Measurements from ENCODE around the gene REG1B.

Gene REG1B

DNA sequence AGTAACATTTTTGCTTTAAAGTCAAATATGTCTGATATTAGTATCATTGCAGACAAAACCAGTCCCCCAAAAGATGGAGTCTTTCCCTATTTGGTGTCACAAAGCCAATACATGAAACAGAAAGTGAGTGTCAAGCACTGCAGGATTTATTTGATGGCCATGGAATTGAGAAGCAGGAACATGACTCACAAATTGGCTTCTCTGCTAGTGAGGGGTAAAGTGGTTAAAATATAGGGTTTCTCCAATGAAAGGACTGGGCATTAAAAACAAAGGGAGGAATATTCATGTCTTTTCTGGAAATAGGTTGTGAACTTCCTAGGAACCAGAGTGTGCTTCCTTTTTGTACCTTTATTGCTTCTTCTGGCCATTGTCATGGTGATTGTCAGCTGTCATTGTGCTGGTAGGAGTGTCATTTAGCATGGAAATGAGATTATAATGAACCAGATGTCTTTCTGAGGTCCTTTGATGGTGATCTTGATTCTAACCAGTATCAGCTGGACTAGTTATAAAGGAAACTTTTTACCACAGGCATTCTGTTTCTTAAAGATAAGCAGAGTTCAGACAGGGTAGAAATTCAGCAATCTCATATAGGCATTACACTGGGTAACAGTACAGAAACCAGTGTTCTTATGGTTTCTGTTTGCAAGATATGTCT lies 4.1 kb downstream of the REG1B start:
- TF ChIP-seq, protein P1, sequence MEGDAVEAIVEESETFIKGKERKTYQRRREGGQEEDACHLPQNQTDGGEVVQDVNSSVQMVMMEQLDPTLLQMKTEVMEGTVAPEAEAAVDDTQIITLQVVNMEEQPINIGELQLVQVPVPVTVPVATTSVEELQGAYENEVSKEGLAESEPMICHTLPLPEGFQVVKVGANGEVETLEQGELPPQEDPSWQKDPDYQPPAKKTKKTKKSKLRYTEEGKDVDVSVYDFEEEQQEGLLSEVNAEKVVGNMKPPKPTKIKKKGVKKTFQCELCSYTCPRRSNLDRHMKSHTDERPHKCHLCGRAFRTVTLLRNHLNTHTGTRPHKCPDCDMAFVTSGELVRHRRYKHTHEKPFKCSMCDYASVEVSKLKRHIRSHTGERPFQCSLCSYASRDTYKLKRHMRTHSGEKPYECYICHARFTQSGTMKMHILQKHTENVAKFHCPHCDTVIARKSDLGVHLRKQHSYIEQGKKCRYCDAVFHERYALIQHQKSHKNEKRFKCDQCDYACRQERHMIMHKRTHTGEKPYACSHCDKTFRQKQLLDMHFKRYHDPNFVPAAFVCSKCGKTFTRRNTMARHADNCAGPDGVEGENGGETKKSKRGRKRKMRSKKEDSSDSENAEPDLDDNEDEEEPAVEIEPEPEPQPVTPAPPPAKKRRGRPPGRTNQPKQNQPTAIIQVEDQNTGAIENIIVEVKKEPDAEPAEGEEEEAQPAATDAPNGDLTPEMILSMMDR (IDR thresholded peaks at IDR 0.05) = no peak

DNA sequence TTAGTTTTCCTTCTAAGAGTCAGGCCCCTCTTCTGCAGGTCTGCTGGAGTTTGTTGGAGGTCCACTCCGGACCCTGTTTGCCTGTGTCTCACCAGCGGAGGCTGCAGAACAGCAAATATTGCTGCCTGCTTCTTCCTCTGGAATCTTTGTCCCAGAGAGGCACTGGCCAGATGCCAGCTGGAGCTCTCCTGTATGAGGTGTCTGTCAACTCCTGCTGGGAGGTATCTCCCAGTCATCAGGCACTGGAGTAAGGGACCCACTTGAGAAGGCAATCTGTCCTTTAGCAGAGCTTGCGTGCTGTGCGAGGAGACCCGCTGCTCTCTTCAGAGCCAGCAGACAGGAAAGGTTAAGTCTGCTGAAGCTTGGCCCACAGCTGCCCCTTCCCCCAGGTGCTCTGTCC lies 4.8 kb downstream of the REG1B start:
- TF ChIP-seq, protein P1 (IDR thresholded peaks at IDR 0.05) = no peak

DNA sequence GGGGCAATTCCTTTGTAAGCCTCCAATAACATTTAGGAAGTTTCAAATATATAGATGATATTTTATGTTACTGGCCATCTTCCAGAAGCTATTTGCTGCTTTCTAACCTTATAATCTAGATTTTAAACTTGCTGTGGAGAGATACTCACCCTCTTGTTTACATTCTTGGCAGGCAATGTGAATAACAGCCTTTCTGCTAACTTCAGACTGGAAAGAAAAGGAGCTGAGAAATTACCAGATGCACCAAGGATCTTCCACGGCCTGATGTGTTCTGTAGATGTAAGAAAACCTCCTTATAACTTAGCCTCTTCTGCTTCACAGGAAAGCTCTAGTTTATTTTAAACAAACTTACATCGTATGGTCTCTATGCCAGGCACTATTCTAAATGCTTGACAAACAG lies 16.7 kb downstream of the REG1B start:
- TF ChIP-seq, protein P1 (IDR thresholded peaks at IDR 0.05) = no peak

DNA sequence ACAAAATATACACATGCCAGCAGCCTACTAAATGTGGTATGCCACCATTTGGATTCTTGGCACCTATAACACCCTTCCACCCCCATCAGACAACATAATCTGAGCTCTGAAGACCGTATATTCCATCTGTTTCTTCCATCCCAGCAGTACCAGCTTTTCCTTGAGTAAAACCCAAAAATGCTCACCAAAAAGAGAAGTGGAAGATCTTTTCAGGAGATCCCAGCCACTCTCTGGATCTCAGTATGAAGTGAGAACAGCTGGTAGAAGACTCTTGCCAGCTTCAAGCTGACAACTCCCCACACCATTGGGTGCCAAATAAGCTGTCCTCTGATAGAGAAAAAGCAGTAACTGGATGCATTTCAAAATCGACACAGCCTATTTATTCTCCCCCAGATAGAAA lies 22.6 kb downstream of the REG1B start:
- TF ChIP-seq, protein P1 (IDR thresholded peaks at IDR 0.05) = no peak

DNA sequence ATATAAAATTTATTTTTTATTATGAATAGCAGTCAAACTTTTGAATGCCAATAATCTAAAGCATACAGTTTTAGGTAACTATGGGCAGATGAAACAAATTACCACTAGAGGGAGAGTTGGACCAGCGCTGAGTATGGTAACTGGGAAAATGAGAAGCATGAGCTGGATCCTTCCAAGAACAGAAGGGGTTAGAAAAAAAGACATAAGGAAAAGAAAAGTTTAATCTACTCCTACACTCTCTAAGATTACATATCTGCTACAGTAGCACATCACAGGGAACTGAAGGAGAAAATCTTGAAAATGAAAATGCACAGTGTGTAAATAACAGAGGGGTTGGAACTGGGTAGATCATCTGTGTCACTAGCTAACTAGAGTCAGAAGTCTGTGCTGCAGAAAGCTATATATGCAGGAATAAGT lies 46.8 kb downstream of the REG1B start:
- TF ChIP-seq, protein P1 (IDR thresholded peaks at IDR 0.05) = peak; percentile 68

DNA sequence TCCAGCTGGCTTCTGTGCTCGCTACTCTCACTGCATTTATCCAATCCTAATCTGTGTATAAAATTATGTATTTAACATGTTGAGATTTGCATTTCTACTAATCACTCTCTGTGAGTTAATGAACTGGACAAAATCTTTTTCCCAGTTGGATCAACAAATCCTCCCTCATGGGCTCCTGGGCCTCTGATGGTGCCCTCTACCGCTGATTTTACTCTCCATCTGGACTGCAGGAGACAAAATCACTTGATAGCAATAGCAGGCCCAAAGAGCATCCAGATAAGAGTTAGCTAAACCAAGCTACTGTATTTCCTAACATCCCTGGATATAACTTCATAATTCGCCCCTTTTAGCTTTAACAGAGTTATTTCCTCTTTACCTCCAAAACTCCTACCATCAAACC lies 47.8 kb downstream of the REG1B start:
- TF ChIP-seq, protein P1 (IDR thresholded peaks at IDR 0.05) = no peak

All from LNCAP (cell line).